GM12878 (cell line): ENCODE results near the gene SCAI.

Experiments
- BRCA1 ChIP-seq: IDR thresholded peaks from 2 replicates; pipeline ENCODE4 v1.6.1; 2011; ENCODE audit warnings: low read depth, low read length, improper control_type of control experiment
- CHD1 ChIP-seq: IDR thresholded peaks from 2 replicates; pipeline ENCODE4 v1.6.1; 2012; ENCODE audit warnings: low read depth, low read length, improper control_type of control experiment
- CTCF ChIP-seq, 3 experiments: IDR thresholded peaks in 2 of 3; conservative IDR thresholded peaks in 1 of 3; 2 replicates each; pipeline ENCODE4 v1.5.1; 2011; ENCODE audit warnings: low read depth in 3 of 3, low read length in 3 of 3, mild to moderate bottlenecking in 3 of 3, control low read depth in 2 of 3, moderate library complexity in 2 of 3, inconsistent platforms in 1 of 3, mixed read lengths in 1 of 3; ENCODE audit not compliant: control insufficient read depth in 2 of 3, insufficient read depth in 1 of 3; ENCODE audit errors: extremely low read depth in 1 of 3
- ESRRA ChIP-seq: IDR thresholded peaks from 2 replicates; pipeline ENCODE4 v1.6.1; 2012; ENCODE audit warnings: mild to moderate bottlenecking, low read length, improper control_type of control experiment
- MAX ChIP-seq: IDR thresholded peaks from 2 replicates; pipeline ENCODE4 v1.6.1; 2012; ENCODE audit warnings: low read depth, low read length, improper control_type of control experiment
- POLR2A ChIP-seq: IDR thresholded peaks from 2 replicates; pipeline ENCODE4 v1.6.1; 2011; ENCODE audit warnings: low read depth, mild to moderate bottlenecking, low read length
- YY1 ChIP-seq: IDR thresholded peaks from 2 replicates; pipeline ENCODE4 v1.6.1; 2011; ENCODE audit warnings: low read depth, mild to moderate bottlenecking, low read length
- ZNF622 ChIP-seq: fragments of 450-650 bp; IDR thresholded peaks from 2 replicates; pipeline ENCODE4 v1.6.1; 2017; ENCODE audit warnings: mild to moderate bottlenecking, inconsistent platforms

- TF ChIP-seq CTCF (IDR thresholded peaks at IDR 0.05 in 2 of 3, conservative IDR thresholded peaks at IDR 0.05 in 1 of 3; ENCODE audit: control insufficient read depth in 2 of 3, extremely low read depth in 1 of 3, insufficient read depth in 1 of 3, low read depth in 3 of 3, low read length in 3 of 3) (no peak), POLR2A (no peak), ZNF622 (no peak), CHD1 (no peak), BRCA1 (no peak), YY1 (no peak), ESRRA (no peak), MAX (no peak)
Observed at GRCh38 chr9:125066839-125067619, 76.3 kb downstream of the SCAI start.
